Measurements from ENCODE around the gene HKDC1.
"Not testable (repeated sequence)": the region's sequence is repeated elsewhere in the genome, so short reads cannot be mapped to it uniquely, and the experiment has no call there.

HKDC1 gene

DNA sequence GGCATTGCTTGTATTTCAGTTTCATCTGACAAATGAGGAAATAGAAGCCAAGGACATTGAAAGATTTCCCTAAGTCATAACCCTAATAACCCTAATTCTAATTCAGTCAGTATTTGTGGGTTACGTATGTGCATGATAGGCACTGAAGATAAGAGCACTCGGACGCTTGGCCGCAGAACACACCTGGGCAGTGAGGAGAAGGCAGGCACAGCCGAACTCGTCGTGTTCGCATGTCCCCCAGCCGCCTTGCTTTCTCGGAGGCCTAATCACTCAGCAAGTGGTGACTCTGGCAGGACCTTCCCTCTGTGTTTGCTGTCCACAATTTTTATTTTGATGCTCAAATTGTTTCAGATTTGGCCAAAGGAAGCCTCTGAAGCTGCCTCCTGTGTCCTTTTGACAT, 23.7 kb downstream of the HKDC1 start:
- Mint-ChIP-seq H3K4me1 (ENCODE audit: low read depth) (peaks cover 6% of the 10 kb centered on the region), H3K9me3 (no peaks in the 10 kb centered on the region), H3K36me3 (ENCODE audit: low read depth) (no peaks in the 10 kb centered on the region), H3K27me3 (ENCODE audit: low read depth) (no peaks in the 10 kb centered on the region), H3K27ac (no peak overlapping the region), H3K4me3 (no peak overlapping the region)

DNA sequence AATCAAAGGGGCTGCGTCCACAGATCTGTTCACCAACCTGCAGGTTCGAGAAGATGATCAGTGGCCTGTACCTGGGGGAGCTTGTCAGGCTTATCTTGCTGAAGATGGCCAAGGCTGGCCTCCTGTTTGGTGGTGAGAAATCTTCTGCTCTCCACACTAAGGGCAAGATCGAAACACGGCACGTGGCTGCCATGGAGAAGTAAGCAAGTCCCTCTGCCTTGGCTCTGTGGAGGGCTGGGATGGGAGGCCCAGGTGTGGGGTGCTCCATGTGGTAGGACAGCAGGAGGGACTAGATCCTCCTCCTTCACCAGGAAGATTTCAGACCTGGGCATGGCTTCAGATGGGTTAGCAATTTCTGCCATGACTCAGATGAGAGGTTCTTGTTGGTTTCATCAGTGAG, 25.9 kb downstream of the HKDC1 start:
- Mint-ChIP-seq H3K4me1 (ENCODE audit: low read depth) (no peaks in the 10 kb centered on the region), H3K27ac (no peak overlapping the region), H3K36me3 (ENCODE audit: low read depth) (peaks cover 1% of the 10 kb centered on the region), H3K27me3 (ENCODE audit: low read depth) (no peaks in the 10 kb centered on the region), H3K9me3 (no peaks in the 10 kb centered on the region), H3K4me3 (no peak overlapping the region)

DNA sequence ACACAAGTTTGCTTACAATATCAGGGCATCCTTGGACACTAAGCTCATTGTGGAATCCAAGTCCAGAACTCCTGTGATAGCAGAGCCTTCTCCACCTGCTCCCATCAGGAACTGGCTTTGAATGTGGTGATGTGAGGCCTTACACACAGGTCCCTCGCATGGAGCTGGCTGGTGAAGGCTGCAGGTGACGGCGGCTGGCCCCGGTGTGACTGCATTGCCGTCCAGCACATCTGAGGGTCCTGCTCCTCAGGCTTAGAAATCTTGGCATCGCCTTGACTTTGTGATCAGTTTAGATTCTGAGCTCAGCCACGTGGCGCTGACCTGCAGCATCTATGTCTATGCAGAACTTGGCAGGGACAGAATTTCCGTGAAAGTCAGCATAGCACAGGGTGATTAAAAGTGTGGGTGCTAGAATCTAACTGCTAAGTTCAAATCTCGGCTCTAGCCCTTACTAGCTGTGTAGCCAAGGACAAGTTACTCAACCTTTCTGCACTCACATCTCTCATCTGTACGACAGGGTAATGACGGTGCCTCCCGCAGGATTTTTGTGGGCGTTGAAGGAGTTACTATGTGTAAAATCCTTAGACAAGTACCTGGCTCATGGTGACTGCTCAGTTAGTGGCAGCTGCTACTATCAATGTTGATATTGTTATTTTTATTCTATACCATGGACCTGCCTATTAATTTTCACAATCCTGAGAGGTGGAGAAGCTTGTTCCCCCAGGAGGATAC, 26.6 kb downstream of the HKDC1 start:
- H3K36me3 Mint-ChIP-seq (ENCODE audit: low read depth): peaks cover 1% of the 10 kb centered on the region
- no peak overlapping the region for H3K4me3 Mint-ChIP-seq
- no peaks in the 10 kb centered on the region for H3K4me1 Mint-ChIP-seq (ENCODE audit: low read depth)
- no peak overlapping the region for H3K27ac Mint-ChIP-seq
- no peaks in the 10 kb centered on the region for H3K27me3 Mint-ChIP-seq (ENCODE audit: low read depth)
- H3K9me3 Mint-ChIP-seq: no peaks in the 10 kb centered on the region

DNA sequence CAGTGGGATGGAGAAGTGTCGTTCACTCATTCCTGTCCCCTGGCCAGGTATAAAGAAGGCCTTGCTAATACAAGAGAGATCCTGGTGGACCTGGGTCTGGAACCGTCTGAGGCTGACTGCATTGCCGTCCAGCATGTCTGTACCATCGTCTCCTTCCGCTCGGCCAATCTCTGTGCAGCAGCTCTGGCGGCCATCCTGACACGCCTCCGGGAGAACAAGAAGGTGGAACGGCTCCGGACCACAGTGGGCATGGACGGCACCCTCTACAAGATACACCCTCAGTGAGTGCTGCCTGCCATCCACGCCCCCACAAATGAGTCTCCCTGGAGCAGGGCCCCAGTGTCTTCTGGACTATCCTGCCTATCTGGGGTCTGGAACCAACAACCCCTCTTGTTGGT, 27.2 kb downstream of the HKDC1 start:
- no peaks in the 10 kb centered on the region for H3K9me3 Mint-ChIP-seq
- no peaks in the 10 kb centered on the region for H3K27me3 Mint-ChIP-seq (ENCODE audit: low read depth)
- no peak overlapping the region for H3K4me3 Mint-ChIP-seq
- H3K27ac Mint-ChIP-seq: no peak overlapping the region
- H3K36me3 Mint-ChIP-seq (ENCODE audit: low read depth): peaks cover 1% of the 10 kb centered on the region
- no peaks in the 10 kb centered on the region for H3K4me1 Mint-ChIP-seq (ENCODE audit: low read depth)

DNA sequence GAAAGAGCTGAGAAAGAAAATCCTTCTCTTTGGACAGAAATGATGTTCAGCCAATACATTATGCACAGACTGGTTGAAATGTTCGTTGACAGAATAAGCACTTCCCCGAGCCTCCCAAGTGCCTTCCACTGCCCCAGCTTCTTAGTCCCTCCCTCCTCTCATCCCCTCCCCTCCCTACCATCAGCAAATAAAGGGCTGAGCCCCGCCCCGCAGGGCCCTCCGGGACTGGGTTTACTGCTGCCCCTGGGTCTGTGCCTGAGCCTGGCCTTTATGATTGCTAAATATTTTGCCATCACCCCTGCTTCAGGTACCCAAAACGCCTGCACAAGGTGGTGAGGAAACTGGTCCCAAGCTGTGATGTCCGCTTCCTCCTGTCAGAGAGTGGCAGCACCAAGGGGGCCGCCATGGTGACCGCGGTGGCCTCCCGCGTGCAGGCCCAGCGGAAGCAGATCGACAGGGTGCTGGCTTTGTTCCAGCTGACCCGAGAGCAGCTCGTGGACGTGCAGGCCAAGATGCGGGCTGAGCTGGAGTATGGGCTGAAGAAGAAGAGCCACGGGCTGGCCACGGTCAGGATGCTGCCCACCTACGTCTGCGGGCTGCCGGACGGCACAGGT, 28.1 kb downstream of the HKDC1 start:
- Mint-ChIP-seq H3K36me3 (ENCODE audit: low read depth) (peaks cover 1% of the 10 kb centered on the region), H3K27ac (no peak overlapping the region), H3K4me1 (ENCODE audit: low read depth) (no peaks in the 10 kb centered on the region), H3K27me3 (ENCODE audit: low read depth) (no peaks in the 10 kb centered on the region), H3K4me3 (no peak overlapping the region), H3K9me3 (no peaks in the 10 kb centered on the region)

DNA sequence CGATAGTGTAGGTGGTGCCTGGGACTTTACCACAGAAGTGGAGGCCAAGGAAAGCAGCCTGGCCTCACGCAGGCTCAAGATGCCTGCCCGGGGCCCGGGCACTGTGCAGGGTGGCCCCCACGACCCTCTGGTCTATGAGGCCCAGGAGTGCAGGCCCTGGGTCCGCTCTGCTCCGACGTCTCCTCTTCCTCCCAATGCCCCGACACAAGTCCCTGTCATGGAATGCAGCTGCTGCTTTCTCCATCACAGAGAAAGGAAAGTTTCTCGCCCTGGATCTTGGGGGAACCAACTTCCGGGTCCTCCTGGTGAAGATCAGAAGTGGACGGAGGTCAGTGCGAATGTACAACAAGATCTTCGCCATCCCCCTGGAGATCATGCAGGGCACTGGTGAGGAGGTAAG, 29.9 kb downstream of the HKDC1 start:
- Mint-ChIP-seq H3K27me3 (ENCODE audit: low read depth) (no peaks in the 10 kb centered on the region), H3K27ac (no peak overlapping the region), H3K36me3 (ENCODE audit: low read depth) (peaks cover 1% of the 10 kb centered on the region), H3K4me3 (no peak overlapping the region), H3K4me1 (ENCODE audit: low read depth) (no peaks in the 10 kb centered on the region), H3K9me3 (no peaks in the 10 kb centered on the region)

DNA sequence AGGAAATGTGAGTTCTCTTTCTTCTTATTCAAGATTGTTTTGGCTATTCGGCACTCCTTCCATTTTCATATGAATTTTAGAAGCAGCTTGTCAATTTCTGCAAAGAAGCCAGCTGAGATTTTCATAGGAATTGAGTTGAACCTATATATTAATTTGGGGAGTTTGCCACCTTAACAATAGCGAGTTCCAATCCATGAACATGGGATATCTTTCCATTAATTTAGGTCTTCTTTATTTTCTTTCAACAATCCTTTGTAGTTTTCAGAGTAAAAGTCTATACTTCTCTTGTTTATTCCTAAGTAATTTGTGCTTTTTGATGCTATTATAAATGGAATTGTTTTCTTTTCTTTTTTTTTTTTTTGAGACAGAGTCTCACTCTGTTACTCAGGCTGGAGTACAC, 31.3 kb downstream of the HKDC1 start:
- not testable (repeated sequence) for H3K36me3 Mint-ChIP-seq (ENCODE audit: low read depth); H3K27me3 Mint-ChIP-seq (ENCODE audit: low read depth); H3K4me3 Mint-ChIP-seq; H3K4me1 Mint-ChIP-seq (ENCODE audit: low read depth); H3K27ac Mint-ChIP-seq; H3K9me3 Mint-ChIP-seq

DNA sequence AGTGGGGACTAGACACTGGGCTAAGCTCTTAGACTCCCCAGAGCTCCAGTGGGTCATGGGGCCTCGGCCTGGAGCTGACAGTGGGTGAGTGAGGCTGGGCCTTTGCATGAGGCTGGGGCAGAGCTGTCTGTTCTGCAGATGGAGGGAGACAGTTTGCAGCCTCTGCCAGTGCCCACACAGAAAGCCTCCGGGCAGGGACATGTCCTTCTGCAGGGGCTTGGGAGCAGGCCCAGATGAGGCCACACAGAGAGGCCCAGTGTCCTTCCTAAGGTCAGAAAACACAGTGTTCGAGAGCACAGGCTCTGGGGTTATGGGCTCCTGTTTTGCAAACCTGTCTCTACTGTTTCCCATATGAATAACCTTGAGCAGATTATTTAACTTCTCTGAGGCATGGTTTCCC, 33.0 kb downstream of the HKDC1 start:
- H3K4me3 Mint-ChIP-seq: no peak overlapping the region

DNA sequence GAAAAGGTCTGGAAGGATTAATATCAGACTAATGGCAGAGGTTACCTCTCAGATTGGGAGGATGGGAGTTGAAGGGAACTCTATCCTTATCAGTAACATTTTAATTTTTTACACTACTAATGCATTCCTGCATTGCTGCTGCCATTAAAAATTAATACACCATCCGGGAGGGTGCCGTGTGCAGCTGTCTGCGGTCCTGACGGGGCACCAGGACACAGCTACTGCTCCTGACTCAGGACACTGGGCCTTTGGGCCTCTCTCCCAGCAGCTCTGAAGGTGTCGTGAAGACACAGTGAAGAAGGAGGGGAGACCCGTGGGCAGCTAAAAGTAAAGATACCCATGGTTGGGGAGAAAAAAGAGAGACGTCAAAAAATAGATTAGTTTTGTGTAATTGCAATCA, 34.7 kb downstream of the HKDC1 start:
- Mint-ChIP-seq H3K36me3 (ENCODE audit: low read depth) (peaks cover 5% of the 10 kb centered on the region), H3K4me3 (no peak overlapping the region), H3K27ac (no peak overlapping the region), H3K4me1 (ENCODE audit: low read depth) (peaks cover 3% of the 10 kb centered on the region), H3K9me3 (no peaks in the 10 kb centered on the region), H3K27me3 (ENCODE audit: low read depth) (no peaks in the 10 kb centered on the region)

More for the DNA sequence above, 33.0 kb downstream of the HKDC1 start:
- Mint-ChIP-seq H3K27me3 (ENCODE audit: low read depth) (no peaks in the 10 kb centered on the region), H3K36me3 (ENCODE audit: low read depth) (peaks cover 1% of the 10 kb centered on the region), H3K4me1 (ENCODE audit: low read depth) (no peaks in the 10 kb centered on the region), H3K9me3 (no peaks in the 10 kb centered on the region), H3K27ac (no peak overlapping the region)

DNA sequence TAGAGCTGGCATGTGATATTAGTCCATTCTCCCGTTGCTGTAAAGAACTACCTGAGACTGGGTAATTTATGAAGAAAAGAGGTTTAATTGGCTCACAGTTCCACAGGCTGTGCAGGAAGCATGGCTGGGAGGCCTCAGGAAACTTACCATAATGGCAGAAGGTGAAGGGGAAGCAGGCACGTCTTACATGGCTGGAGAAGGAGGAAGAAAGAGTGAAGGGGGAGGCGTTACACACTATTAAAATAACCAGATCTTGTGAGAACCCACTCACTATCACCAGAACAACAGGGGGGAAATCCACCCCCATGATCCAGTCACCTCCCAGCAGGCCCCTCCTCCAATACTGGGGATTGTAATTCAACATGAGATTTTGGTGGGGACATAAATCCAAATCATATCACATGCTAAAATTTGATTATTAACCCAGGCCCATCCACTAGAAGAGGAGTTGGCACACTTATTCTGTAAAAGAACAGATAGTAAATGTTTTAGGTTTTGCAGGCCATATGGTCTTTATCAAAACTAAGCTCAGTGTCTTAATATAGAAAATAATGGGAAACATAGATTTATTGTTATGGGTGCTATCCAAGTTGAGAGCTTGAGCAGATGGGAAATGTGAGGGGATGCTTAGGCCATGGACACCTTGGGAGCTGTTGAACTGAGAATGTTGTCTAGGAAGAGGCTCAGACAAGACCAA, 39.6 kb downstream of the HKDC1 start:
- Mint-ChIP-seq H3K27ac (no peak overlapping the region), H3K4me1 (ENCODE audit: low read depth) (peaks cover 23% of the 10 kb centered on the region), H3K36me3 (ENCODE audit: low read depth) (peaks cover 11% of the 10 kb centered on the region), H3K9me3 (peaks cover 3% of the 10 kb centered on the region), H3K27me3 (ENCODE audit: low read depth) (peaks cover under 1% of the 10 kb centered on the region), H3K4me3 (no peak overlapping the region)

DNA sequence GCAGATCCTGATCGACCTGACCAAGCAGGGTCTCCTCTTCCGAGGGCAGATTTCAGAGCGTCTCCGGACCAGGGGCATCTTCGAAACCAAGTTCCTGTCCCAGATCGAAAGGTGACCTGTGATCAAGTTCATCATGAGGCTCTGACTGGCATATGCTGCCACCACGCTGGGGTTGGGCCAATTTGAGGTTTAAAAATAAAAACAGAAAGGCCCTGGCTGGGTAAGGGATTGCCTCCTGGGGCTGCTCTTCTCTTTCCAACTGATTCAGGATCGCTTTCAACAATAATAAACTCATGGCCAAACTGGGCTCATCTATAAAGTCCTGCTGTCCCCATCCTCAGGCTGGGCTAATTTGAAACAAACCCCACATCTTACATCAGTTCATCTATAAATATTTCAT, 41.1 kb downstream of the HKDC1 start:
- peaks cover 3% of the 10 kb centered on the region for H3K9me3 Mint-ChIP-seq
- peaks cover 11% of the 10 kb centered on the region for H3K36me3 Mint-ChIP-seq (ENCODE audit: low read depth)
- no peak overlapping the region for H3K4me3 Mint-ChIP-seq
- peaks cover 23% of the 10 kb centered on the region for H3K4me1 Mint-ChIP-seq (ENCODE audit: low read depth)
- no peak overlapping the region for H3K27ac Mint-ChIP-seq
- peaks cover 9% of the 10 kb centered on the region for H3K27me3 Mint-ChIP-seq (ENCODE audit: low read depth)

DNA sequence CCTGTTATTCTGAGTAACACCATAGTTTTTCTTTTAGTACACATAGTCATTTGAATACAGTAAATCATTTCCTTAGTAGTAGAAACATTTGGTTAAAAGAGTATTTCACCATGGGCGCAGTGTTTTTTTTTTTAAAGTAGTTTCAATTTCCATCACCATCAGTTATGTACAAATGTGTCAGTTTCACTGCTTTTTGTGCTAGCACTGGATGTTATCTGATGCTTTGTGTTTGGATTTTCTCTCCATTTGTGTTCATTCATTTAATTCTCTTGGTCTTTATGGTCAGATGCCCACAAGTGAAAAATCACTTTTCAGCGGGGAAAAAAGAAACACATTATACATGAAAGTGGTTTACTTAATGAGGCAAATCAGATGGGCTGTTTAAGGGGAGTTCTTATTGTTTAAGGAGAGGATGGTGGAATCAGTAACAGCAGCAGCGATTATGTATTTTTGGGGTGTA, 42.2 kb downstream of the HKDC1 start:
- H3K4me1 Mint-ChIP-seq (ENCODE audit: low read depth): peaks cover 23% of the 10 kb centered on the region
- peaks cover 3% of the 10 kb centered on the region for H3K9me3 Mint-ChIP-seq
- no peak overlapping the region for H3K4me3 Mint-ChIP-seq
- H3K36me3 Mint-ChIP-seq (ENCODE audit: low read depth): peaks cover 11% of the 10 kb centered on the region
- H3K27ac Mint-ChIP-seq: peak overlapping the region; percentile 42
- H3K27me3 Mint-ChIP-seq (ENCODE audit: low read depth): peaks cover 12% of the 10 kb centered on the region

DNA sequence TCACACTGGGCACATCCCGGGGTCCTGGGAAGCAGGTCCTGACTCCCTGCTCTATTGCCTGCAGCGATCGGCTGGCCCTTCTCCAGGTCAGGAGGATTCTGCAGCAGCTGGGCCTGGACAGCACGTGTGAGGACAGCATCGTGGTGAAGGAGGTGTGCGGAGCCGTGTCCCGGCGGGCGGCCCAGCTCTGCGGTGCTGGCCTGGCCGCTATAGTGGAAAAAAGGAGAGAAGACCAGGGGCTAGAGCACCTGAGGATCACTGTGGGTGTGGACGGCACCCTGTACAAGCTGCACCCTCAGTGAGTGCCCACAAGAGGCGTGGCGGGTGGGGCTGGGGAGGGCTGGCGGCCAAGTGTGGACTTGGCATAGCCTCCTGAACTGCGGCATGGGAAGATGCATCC, 45.4 kb downstream of the HKDC1 start:
- H3K4me3 Mint-ChIP-seq: no peak overlapping the region
- H3K36me3 Mint-ChIP-seq (ENCODE audit: low read depth): peaks cover 7% of the 10 kb centered on the region
- peaks cover 25% of the 10 kb centered on the region for H3K27me3 Mint-ChIP-seq (ENCODE audit: low read depth)
- peaks cover 20% of the 10 kb centered on the region for H3K4me1 Mint-ChIP-seq (ENCODE audit: low read depth)
- H3K27ac Mint-ChIP-seq: no peak overlapping the region
- peaks cover 3% of the 10 kb centered on the region for H3K9me3 Mint-ChIP-seq

DNA sequence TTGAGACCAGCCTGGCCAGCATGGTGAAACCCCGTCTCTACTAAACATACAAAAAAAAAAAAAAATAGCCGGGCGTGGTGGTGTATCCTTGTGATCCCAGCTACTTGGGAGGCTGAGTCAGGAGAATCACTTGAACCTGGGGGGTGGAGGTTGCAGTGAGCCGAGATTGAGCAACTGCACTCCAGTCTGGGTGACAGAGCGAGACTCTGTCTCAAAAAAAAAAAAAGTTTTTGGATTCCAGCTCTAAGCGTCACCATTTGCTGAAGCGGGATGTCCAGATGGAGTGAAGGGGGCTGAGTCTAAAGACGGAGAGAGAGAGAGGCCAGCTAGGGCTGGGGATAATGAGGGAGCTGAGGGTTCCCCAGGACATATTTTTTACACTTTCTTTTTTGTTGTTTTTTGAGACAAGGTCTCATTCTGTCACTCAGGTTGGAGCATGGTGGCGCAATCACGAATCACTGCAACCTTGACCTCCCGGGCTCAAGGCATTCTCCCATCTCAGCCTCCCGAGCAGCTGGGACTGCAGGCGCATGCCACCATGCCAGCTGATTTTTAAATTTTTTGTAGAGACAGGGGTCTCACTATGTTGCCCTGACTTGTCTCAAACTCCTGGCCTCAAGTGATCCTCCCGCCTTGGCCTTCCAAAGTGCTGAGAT, 48.8 kb downstream of the HKDC1 start:
- no peaks in the 10 kb centered on the region for H3K36me3 Mint-ChIP-seq (ENCODE audit: low read depth)
- H3K9me3 Mint-ChIP-seq: no peaks in the 10 kb centered on the region
- peaks cover 25% of the 10 kb centered on the region for H3K27me3 Mint-ChIP-seq (ENCODE audit: low read depth)
- H3K4me3 Mint-ChIP-seq: no peak overlapping the region
- H3K4me1 Mint-ChIP-seq (ENCODE audit: low read depth): peaks cover 6% of the 10 kb centered on the region
- no peak overlapping the region for H3K27ac Mint-ChIP-seq

DNA sequence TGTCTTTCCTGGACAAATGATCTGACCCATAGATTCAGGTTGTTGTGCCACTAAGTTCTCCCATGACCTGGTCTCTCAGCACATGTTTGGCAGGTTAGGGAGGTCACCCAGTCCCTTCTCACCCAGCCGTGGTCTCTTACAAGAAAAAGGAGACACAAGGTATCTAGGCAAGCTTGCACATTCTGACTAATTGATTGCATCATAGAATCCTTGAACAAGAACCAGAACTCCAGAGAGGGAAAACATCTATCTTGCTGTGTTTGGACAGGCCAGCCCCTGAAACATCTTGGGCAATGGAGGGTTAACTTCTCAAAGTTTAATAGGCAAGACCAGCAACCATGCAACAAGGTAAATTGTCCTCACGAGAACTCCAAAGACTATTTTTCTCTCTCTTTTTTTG, 49.6 kb downstream of the HKDC1 start:
- Mint-ChIP-seq H3K4me3 (no peak overlapping the region), H3K4me1 (ENCODE audit: low read depth) (peaks cover 6% of the 10 kb centered on the region), H3K27me3 (ENCODE audit: low read depth) (peaks cover 24% of the 10 kb centered on the region), H3K9me3 (no peaks in the 10 kb centered on the region), H3K27ac (no peak overlapping the region), H3K36me3 (ENCODE audit: low read depth) (no peaks in the 10 kb centered on the region)
